Measurements from ENCODE around the gene M1AP.

- no peak for TF ChIP-seq CTCF (IDR thresholded peaks at IDR 0.05)
- no peak for TF ChIP-seq POLR2A (IDR thresholded peaks at IDR 0.05)
Measured at GRCh38 chr2:74673826-74674528, 25.8 kb upstream of the M1AP start.

Data from Peyer's patch (tissue), 4 donors.